ENCODE measurements around the gene QRFP.

Gene QRFP

GRCh38 chr9:130931508-130932254, 35.1 kb upstream of the QRFP start:
- Histone ChIP-seq H3K27ac (no peak overlapping the region), H3K36me3 (ENCODE audit: insufficient read depth) (no peaks in the 10 kb centered on the region), H3K27me3 (ENCODE audit: insufficient read depth, low read depth) (peaks cover 95% of the 10 kb centered on the region), H2AFZ (ENCODE audit: low read depth) (no peak overlapping the region), H4K20me1 (ENCODE audit: insufficient read depth) (no peaks in the 10 kb centered on the region), H3K79me2 (ENCODE audit: insufficient read depth, low read depth) (no peaks in the 10 kb centered on the region), H3K4me2 (no peak overlapping the region), H3K4me3 (IDR thresholded peaks at IDR 0.05; ENCODE audit: insufficient read depth, low read depth, low read length) (no peak overlapping the region), H3K4me1 (ENCODE audit: low read depth, poor library complexity, severe bottlenecking) (peaks cover 5% of the 10 kb centered on the region), H3K9ac (no peak overlapping the region)
- no peak for TF ChIP-seq CTCF (conservative IDR thresholded peaks at IDR 0.05; ENCODE audit: low read depth, low read length)

DNA sequence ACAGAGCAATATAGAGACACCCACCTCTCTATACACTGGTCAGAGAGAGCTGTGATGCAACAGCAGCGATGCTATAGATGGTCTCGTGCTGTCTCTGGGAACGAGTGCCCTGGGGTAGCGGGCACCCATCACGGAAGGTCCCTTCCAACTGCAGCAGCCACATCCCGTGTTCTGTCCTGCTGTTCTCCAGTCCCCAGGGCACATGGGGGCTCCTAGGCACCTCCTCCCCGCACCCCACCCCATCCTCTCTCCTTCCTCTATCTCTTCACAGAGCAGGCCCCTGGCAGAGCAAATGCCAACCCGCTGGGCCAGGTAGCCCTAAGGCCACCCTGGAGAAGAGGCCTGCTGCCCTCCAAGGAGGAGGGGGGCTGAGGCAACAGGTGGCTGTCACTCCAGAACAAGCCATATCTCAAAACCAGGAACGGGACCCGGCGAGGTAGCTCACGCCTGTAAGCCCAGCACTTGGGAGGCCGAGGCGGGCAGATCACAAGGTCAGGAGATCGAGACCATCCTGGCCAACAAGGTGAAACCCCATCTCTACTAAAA, 34.3 kb upstream of the QRFP start:
- no peak overlapping the region for H3K27ac ChIP-seq
- no peak overlapping the region for H3K4me3 ChIP-seq (IDR thresholded peaks at IDR 0.05; ENCODE audit: insufficient read depth, low read depth, low read length)
- no peak overlapping the region for H3K4me2 ChIP-seq
- no peaks in the 10 kb centered on the region for H3K79me2 ChIP-seq (ENCODE audit: insufficient read depth, low read depth)
- no peak overlapping the region for H2AFZ ChIP-seq (ENCODE audit: low read depth)
- H3K27me3 ChIP-seq (ENCODE audit: insufficient read depth, low read depth): peaks cover 95% of the 10 kb centered on the region
- H3K36me3 ChIP-seq (ENCODE audit: insufficient read depth): no peaks in the 10 kb centered on the region
- H3K4me1 ChIP-seq (ENCODE audit: low read depth, poor library complexity, severe bottlenecking): peaks cover 5% of the 10 kb centered on the region
- no peaks in the 10 kb centered on the region for H4K20me1 ChIP-seq (ENCODE audit: insufficient read depth)
- H3K9ac ChIP-seq: no peak overlapping the region
- TF ChIP-seq CTCF (conservative IDR thresholded peaks at IDR 0.05; ENCODE audit: low read depth, low read length): no peak

DNA sequence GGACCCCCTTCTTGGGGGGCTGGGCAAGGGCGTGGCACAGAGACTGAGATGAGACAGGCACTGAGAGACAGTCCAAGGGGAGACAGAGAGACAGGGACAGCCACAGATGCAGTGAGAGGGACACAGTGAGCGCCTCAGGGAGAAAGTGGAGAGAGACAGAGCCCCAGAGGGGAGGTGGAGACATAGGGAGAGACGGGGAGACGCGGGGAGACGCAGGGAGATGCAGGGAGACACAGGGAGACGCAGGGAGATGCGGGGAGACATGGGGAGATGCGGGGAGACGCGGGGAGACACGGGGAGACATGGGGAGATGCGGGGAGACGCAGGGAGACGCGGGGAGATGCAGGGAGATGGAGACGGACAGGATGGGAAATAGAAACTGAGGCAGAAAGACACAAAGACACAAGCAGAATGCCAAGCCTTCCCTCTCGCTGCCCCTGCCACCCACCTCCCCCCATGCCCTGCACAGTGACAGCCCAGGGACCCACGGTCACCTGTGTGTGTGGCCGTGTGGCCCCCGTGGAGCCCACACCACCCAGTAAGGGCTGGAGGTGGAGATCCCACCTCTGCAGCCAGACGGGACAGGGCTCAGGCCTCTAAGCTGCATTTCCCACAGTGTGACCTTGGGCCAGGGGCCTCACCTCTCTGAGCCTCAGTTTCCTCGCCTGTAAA, 33.7 kb upstream of the QRFP start:
- peaks cover 95% of the 10 kb centered on the region for H3K27me3 ChIP-seq (ENCODE audit: insufficient read depth, low read depth)
- no peak overlapping the region for H3K4me3 ChIP-seq (IDR thresholded peaks at IDR 0.05; ENCODE audit: insufficient read depth, low read depth, low read length)
- no peak for TF ChIP-seq CTCF (conservative IDR thresholded peaks at IDR 0.05; ENCODE audit: low read depth, low read length)
- H3K79me2 ChIP-seq (ENCODE audit: insufficient read depth, low read depth): no peaks in the 10 kb centered on the region
- no peak overlapping the region for H3K9ac ChIP-seq
- no peak overlapping the region for H3K4me2 ChIP-seq
- H3K4me1 ChIP-seq (ENCODE audit: low read depth, poor library complexity, severe bottlenecking): peaks cover 5% of the 10 kb centered on the region
- no peaks in the 10 kb centered on the region for H4K20me1 ChIP-seq (ENCODE audit: insufficient read depth)
- no peak overlapping the region for H2AFZ ChIP-seq (ENCODE audit: low read depth)
- H3K36me3 ChIP-seq (ENCODE audit: insufficient read depth): no peaks in the 10 kb centered on the region
- no peak overlapping the region for H3K27ac ChIP-seq

GRCh38 chr9:130929571-130930038, 33.0 kb upstream of the QRFP start:
- peaks cover 5% of the 10 kb centered on the region for H3K4me1 ChIP-seq (ENCODE audit: low read depth, poor library complexity, severe bottlenecking)
- H3K4me3 ChIP-seq (IDR thresholded peaks at IDR 0.05; ENCODE audit: insufficient read depth, low read depth, low read length): no peak overlapping the region
- peaks cover 95% of the 10 kb centered on the region for H3K27me3 ChIP-seq (ENCODE audit: insufficient read depth, low read depth)
- no peaks in the 10 kb centered on the region for H3K79me2 ChIP-seq (ENCODE audit: insufficient read depth, low read depth)
- H3K9ac ChIP-seq: no peak overlapping the region
- H3K4me2 ChIP-seq: no peak overlapping the region
- H4K20me1 ChIP-seq (ENCODE audit: insufficient read depth): no peaks in the 10 kb centered on the region
- no peak for TF ChIP-seq CTCF (conservative IDR thresholded peaks at IDR 0.05; ENCODE audit: low read depth, low read length)
- H2AFZ ChIP-seq (ENCODE audit: low read depth): no peak overlapping the region
- H3K36me3 ChIP-seq (ENCODE audit: insufficient read depth): no peaks in the 10 kb centered on the region
- no peak overlapping the region for H3K27ac ChIP-seq
